ENCODE measurements around the gene EHMT1. TPM values are rescaled to one million over a fixed set of nuclear protein-coding genes. Genes with fewer than 3 reads are reported as not detected.

EHMT1 gene
- total RNA-seq, 1 donor from 2014 or later, result 59.9 TPM

DNA sequence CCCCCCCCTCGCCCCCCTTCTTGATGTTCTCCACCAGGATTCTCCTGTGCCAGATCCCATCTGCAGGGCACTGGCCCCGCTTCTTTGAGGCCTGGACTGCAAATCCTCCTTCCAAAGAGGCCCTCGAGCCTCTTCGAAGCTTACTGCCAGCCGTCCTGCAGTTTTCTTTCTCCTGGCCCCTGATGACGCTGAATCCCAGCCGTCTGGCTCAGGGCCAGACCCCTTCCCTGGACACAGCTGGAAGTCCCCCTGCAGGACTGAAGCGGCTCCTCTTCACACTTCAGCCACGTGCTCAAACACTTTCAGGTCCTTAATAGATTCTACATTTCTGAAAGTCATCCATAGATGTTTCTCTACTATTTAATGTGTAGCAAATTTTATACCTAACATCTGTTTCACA is 121.5 kb downstream of the EHMT1 start:
- H3K36me3 ChIP-seq (ENCODE audit: control insufficient read depth, insufficient read depth, low read length), result peaks cover 1% of the 10 kb centered on the region
- H3K27me3 ChIP-seq (ENCODE audit: control insufficient read depth, insufficient read depth, low read length), result no peaks in the 10 kb centered on the region
- no peak overlapping the region for H3K4me3 ChIP-seq (ENCODE audit: low read depth, low read length)
- DNase-seq (ENCODE audit: low read depth), result no peak
- TF ChIP-seq, protein P1, sequence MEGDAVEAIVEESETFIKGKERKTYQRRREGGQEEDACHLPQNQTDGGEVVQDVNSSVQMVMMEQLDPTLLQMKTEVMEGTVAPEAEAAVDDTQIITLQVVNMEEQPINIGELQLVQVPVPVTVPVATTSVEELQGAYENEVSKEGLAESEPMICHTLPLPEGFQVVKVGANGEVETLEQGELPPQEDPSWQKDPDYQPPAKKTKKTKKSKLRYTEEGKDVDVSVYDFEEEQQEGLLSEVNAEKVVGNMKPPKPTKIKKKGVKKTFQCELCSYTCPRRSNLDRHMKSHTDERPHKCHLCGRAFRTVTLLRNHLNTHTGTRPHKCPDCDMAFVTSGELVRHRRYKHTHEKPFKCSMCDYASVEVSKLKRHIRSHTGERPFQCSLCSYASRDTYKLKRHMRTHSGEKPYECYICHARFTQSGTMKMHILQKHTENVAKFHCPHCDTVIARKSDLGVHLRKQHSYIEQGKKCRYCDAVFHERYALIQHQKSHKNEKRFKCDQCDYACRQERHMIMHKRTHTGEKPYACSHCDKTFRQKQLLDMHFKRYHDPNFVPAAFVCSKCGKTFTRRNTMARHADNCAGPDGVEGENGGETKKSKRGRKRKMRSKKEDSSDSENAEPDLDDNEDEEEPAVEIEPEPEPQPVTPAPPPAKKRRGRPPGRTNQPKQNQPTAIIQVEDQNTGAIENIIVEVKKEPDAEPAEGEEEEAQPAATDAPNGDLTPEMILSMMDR (IDR thresholded peaks at IDR 0.05; ENCODE audit: insufficient read depth, low read length, poor library complexity, severe bottlenecking), result no peak

DNA sequence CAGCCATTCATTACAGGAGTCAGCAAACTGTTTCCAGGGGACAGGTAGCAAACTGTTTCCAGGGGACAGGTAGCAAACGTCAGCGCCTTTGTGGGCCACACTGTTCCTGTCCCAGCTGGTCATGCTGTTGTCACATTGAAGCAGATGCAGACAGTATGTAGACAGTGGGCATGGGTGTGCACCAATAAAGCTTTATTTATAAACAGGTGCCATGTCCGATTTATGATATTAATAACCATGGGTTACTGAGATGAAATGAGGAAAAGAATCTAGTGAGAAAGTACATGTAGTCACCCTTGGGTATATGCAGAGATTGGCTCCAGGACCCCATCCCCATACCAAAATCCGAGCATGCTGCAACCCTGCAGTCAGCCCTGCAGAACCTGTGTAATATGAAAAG is 122.5 kb downstream of the EHMT1 start:
- H3K27me3 ChIP-seq (ENCODE audit: control insufficient read depth, insufficient read depth, low read length), result no peaks in the 10 kb centered on the region
- no peak for DNase-seq (ENCODE audit: low read depth)
- no peak overlapping the region for H3K4me3 ChIP-seq (ENCODE audit: low read depth, low read length)
- no peaks in the 10 kb centered on the region for H3K36me3 ChIP-seq (ENCODE audit: control insufficient read depth, insufficient read depth, low read length)
- TF ChIP-seq, protein P1 (IDR thresholded peaks at IDR 0.05; ENCODE audit: insufficient read depth, low read length, poor library complexity, severe bottlenecking), result no peak

DNA sequence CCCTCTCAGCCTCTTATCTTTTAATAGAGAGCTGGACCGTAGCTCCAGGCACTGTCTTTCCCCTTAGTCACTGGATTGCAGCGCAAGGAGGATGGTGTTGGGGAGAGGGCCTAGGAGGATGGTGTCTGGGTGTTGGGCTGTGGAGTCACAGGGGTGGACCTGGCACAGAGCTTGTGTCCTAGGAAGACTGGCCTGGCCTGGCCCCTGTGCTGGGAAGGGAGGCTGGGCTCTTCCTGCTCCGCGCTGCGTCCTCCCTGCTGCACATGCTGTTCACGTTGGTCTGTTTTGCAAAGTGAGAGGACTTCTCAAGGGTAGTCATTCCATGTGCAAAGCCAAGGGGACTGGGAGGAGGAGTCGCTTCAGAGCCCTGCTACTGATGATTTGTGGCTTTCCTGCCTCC is 123.9 kb downstream of the EHMT1 start:
- no peaks in the 10 kb centered on the region for H3K27me3 ChIP-seq (ENCODE audit: control insufficient read depth, insufficient read depth, low read length)
- no peak for DNase-seq (ENCODE audit: low read depth)
- no peak overlapping the region for H3K4me3 ChIP-seq (ENCODE audit: low read depth, low read length)
- H3K36me3 ChIP-seq (ENCODE audit: control insufficient read depth, insufficient read depth, low read length), result no peaks in the 10 kb centered on the region
- TF ChIP-seq, protein P1 (IDR thresholded peaks at IDR 0.05; ENCODE audit: insufficient read depth, low read length, poor library complexity, severe bottlenecking), result no peak

DNA sequence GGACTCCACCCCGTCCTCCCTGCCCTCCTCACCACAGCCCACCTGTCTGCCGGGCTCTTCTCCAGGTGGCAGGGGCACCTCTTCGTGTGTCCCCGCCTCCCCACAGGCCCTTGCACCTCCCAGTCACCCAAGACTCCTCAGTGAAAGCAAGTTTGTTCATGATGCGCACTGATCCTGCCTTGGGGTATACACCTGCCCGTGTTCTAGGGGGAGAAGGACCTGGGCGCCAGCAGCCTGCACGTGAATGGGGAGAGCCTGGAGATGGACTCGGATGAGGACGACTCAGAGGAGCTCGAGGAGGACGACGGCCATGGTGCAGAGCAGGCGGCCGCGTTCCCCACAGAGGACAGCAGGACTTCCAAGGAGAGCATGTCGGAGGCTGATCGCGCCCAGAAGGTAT is 124.9 kb downstream of the EHMT1 start:
- Histone ChIP-seq H3K36me3 (ENCODE audit: control insufficient read depth, insufficient read depth, low read length) (no peaks in the 10 kb centered on the region), H3K27me3 (ENCODE audit: control insufficient read depth, insufficient read depth, low read length) (no peaks in the 10 kb centered on the region), H3K4me3 (ENCODE audit: low read depth, low read length) (no peak overlapping the region)
- no peak for DNase-seq (ENCODE audit: low read depth)
- TF ChIP-seq, protein P1 (IDR thresholded peaks at IDR 0.05; ENCODE audit: insufficient read depth, low read length, poor library complexity, severe bottlenecking), result no peak

DNA sequence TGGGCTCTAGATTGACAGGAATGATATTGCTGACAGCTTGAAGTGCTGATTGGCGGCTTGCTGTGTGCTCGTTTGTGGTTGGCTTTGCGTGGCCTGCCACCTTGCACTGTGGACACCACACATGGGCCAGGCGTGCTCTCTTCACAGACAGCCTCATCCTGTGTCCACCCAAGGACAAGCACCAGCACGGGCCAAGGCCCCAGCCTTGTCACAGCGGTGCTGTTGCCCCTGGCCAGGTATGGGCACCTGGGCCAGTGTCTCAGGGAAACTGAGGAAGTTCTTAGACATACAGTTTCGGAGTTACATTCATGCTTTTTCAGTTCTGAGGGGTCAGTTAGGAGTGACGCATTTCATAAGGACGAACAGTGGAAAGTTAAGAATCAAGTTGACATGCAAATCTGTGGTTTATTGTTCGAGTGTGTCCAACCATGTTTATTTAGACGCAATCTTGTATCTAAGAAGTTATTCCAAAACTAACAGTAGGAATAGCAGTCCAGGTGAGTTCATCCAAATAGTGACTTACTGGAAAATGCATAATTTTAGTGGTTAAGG is 125.9 kb downstream of the EHMT1 start:
- Histone ChIP-seq H3K27me3 (ENCODE audit: control insufficient read depth, insufficient read depth, low read length) (no peaks in the 10 kb centered on the region), H3K36me3 (ENCODE audit: control insufficient read depth, insufficient read depth, low read length) (no peaks in the 10 kb centered on the region), H3K4me3 (ENCODE audit: low read depth, low read length) (no peak overlapping the region)
- TF ChIP-seq, protein P1 (IDR thresholded peaks at IDR 0.05; ENCODE audit: insufficient read depth, low read length, poor library complexity, severe bottlenecking), result no peak
- DNase-seq (ENCODE audit: low read depth), result no peak

DNA sequence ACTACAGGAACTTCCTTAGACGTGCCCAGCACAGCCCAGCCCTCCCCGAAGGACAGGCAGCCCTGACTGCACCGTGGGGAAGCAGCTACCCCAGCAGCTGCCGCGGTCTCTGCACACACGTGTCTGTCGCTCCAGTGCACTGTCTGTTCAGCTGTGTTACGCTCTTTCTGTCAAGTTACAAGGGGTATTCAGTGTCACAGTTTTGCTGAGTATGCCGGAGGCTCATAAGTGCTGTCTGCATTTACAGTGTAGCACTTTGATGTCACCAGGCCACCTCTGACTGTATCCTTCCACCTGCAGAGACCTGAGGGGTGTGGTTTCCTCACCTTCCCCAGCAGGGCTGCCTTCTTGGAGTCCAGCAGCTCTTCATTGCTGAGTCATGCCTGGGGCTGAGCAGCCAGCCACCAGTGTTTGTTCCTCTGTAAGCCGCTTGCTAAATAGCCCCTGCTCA is 126.8 kb downstream of the EHMT1 start:
- Histone ChIP-seq H3K4me3 (ENCODE audit: low read depth, low read length) (no peak overlapping the region), H3K36me3 (ENCODE audit: control insufficient read depth, insufficient read depth, low read length) (no peaks in the 10 kb centered on the region), H3K27me3 (ENCODE audit: control insufficient read depth, insufficient read depth, low read length) (no peaks in the 10 kb centered on the region)
- DNase-seq (ENCODE audit: low read depth), result peak; percentile 38
- TF ChIP-seq, protein P1 (IDR thresholded peaks at IDR 0.05; ENCODE audit: insufficient read depth, low read length, poor library complexity, severe bottlenecking), result no peak

Measured in kidney epithelial cell (primary cell).